HG03565 (cell line): ENCODE results near the gene ZIC3.
"Not testable (repeated sequence)": the region's sequence is repeated elsewhere in the genome, so short reads cannot be mapped to it uniquely, and the experiment has no call there.

Source experiments
- ATAC-seq: cut with Tn5 transposase; IDR thresholded peaks from one replicate; pipeline ENCODE4 v1.9.1; 2021; ENCODE audit warnings: mild to moderate bottlenecking, moderate library complexity; ENCODE audit not compliant: unreplicated experiment

The ZIC3 gene

GRCh38 chrX:137565921-137566745, at the start of gene ZIC3:
Gene ZIC3, plus strand, starts transcription at chrX:137566127. Its CDS starts 565 bp downstream, at chrX:137566692.
- no peak for ATAC-seq

DNA sequence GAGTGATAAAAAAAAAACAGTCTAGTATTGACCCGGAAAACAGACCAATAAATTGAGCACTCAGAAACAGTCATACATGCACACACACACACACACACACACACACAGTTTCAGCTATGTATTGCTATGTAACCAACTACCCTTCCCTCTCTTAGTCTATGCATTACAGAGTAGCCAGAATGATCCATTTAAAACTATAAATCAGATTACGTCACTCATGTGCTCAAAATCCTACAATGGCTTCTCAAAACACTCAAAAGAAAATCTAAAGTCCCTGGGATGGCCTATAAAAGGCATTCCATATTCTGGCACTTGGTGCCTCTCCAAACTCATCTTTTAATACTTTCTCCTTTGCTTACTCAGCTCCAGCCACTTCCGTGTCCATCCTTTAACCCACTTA, 46.5 kb upstream of the ZIC3 start:
- ATAC-seq: no peak

- no peak for ATAC-seq
Observed at GRCh38 chrX:137545711-137546651, 19.9 kb upstream of the ZIC3 start.

DNA sequence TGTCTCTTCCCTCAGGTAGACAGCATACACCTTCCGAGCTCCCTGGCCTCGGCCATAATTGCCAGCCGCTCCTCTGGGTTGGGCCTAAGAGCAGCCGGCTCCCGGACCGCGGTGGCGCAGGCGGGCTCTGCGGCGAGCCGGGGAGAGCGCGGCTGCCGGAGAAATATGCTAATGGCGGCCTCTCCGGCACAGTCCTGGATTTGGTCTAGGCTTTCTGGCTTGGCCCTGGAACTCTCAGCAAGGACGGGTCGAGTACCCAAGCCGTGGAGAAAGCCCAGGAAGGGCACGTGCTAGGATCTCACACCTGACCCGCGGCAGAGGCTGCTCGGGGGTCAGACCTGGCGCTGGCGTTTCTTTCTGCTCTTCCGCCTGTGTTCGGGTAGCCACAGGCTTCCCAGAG, 18.6 kb upstream of the ZIC3 start:
- ATAC-seq: no peak

DNA sequence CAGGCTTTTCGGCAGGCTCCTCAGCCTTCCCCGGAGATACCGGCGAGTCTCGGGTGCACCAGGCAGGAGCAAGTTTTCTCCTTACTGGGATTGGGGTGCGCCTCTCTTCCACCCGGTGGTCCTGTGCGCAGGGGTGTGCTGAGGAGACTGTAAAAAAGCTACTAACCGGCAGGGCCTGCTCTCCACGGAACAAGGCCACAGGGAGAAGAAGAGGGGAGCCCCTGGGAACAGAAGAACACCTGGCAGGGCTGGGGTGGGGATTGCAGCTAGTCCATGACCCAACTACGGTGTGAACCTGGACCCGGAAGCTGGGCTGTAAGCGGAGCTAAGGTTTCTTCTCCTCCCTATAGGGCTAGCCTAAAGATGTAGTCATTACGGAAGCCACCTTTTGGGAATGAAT, 17.7 kb upstream of the ZIC3 start:
- ATAC-seq: no peak

- no peak for ATAC-seq
Observed at GRCh38 chrX:137549073-137549472, 16.9 kb upstream of the ZIC3 start.

- no peak for ATAC-seq
Observed at GRCh38 chrX:137549851-137550664, 15.9 kb upstream of the ZIC3 start.

- no peak for ATAC-seq
Observed at GRCh38 chrX:137550665-137551261, 15.2 kb upstream of the ZIC3 start.

DNA sequence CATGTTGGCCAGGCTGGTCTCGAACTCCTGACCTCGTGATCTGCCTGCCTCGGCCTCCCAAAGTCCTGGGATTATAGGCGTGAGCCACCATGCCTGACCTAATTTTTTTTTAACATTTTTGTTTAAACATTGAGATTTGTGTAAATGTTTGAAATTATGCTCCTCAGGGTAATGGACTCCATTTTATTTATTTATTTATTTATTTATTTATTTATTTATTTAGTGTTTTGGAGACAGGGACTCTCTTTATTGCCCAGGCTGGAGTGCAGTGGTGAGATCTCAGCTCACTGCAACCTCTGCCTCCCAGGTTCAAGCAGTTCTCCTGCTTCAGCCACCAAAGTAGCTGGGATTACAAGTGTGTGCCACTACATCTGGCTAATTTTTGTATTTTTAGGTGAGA, 13.8 kb upstream of the ZIC3 start:
- ATAC-seq: not testable (repeated sequence)

DNA sequence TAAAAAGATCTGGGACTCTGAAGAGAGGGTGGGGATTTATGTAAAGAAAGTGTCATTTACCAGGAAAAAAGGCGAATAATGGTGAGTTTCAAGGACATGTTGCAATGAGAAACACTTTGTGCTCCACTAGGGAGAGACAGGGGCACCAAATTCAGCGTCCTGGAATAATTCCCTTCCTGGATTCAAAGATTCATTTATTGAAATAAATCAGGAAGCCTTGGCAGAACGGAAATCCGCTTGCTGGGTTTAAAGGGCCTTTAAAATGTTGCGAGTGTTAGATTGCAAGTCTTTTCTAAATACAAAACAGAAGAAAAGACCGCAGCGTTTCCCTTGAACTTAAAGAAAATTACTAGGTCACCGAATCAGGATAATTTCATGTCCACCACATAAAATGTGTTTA, 3.8 kb upstream of the ZIC3 start:
- ATAC-seq: no peak

- ATAC-seq: no peak
Observed at GRCh38 chrX:137563681-137564651, 2.0 kb upstream of the ZIC3 start.

- no peak for ATAC-seq
Observed at GRCh38 chrX:137565318-137565904, 516 bp upstream of the ZIC3 start.

DNA sequence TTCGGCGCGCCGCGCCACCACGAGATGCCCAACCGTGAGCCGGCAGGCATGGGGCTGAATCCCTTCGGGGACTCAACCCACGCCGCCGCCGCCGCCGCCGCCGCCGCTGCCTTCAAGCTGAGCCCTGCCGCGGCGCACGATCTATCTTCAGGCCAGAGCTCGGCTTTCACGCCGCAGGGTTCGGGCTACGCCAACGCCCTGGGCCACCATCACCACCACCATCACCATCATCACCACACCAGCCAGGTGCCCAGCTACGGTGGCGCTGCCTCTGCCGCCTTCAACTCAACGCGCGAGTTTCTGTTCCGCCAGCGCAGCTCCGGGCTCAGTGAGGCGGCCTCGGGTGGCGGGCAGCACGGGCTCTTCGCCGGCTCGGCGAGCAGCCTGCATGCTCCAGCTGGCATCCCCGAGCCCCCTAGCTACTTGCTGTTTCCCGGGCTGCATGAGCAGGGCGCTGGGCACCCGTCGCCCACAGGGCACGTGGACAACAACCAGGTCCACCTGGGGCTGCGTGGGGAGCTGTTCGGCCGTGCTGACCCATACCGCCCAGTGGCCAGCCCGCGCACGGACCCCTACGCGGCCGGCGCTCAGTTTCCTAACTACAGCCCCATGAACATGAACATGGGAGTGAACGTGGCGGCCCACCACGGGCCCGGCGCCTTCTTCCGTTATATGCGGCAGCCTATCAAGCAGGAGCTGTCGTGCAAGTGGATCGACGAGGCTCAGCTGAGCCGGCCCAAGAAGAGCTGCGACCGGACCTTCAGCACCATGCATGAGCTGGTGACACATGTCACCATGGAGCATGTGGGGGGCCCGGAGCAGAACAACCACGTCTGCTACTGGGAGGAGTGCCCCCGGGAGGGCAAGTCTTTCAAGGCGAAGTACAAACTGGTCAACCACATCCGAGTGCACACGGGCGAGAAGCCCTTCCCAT, 1.1 kb downstream of the ZIC3 start:
- no peak for ATAC-seq

GRCh38 chrX:137567682-137568232, 1.8 kb downstream of the ZIC3 start:
- no peak for ATAC-seq

DNA sequence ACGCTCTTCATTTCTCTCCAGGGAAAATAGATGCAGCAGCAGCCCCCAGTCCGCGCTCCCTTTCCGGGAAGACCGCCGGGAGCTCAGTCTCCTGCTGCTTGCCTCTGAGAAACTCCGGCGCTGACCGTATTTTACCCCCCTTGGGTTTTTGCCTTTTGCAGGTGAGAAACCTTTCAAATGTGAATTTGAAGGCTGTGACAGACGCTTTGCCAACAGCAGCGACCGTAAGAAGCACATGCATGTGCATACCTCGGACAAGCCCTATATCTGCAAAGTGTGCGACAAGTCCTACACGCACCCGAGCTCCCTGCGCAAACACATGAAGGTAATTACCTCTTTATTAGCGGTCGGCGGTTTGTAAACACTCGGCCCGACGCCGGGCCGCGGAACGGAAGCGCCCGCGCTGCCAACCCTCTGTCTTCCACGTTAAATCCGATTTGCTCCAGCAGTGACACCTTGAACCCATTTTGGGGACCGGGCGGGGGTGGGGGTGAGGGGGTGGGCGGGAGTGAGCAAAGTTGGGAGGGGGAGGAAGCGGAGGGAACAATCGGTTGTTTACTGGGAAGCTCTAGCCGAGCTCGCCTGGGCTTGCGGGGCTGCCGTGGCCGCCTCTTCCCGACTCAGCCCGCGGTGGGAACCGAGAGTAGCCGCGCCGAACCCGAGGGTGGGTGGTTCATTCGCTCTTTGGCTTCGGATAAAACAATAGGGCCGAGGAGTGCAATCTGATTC, 3.0 kb downstream of the ZIC3 start:
- ATAC-seq: no peak

- no peak for ATAC-seq
Observed at GRCh38 chrX:137569470-137569891, 3.6 kb downstream of the ZIC3 start.
